GM21360 (cell line): Measurements from ENCODE around the gene KIT.

Experiments
- ATAC-seq: cut with Tn5 transposase; IDR thresholded peaks from one replicate; pipeline ENCODE4 v1.9.1; 2021; ENCODE audit warnings: mild to moderate bottlenecking, moderate library complexity; ENCODE audit not compliant: unreplicated experiment

KIT gene

DNA sequence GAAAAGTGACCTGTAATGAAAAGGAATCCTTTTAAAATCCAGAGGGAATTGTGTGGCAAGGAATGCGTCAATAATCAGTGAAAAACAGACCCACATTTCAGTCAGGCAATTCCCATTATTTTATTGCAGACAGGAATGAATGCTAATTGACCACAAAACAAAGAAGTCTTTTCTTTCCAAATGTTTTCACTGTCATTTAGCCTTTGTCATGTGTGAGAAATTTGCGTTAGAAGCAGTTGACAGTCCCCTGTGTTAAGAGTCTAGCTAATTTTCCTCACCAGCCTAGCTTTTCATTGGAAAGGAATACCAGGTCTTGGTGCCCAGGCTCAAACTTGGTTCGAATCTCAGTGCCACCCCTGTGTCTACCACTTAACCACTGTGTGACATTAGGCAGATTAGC is 83.4 kb downstream of the KIT start:
- ATAC-seq: no peak

GRCh38 chr4:54742636-54743399 is 85.1 kb downstream of the KIT start:
- ATAC-seq: no peak

- no peak for ATAC-seq
Measured at GRCh38 chr4:54743562-54743961, 85.8 kb downstream of the KIT start.

DNA sequence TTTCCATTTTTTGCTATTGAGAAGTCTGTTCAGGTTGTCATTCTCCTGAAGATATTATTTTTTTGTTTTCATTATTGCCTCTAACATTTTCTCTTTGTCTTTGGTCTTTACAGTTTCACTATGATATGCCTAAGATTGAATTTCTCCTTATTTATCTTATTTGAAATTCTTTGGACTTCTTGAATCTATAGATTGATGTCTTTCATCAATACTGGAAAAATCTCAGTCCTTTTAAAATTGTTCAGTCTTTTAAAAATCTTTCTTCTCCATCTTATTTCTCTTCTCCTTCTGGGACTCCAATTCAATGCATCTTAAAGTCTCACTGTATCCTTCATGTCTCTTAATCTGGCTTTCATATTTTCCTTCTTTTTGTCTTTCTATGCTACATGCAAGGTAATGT is 86.7 kb downstream of the KIT start:
- ATAC-seq: no peak

DNA sequence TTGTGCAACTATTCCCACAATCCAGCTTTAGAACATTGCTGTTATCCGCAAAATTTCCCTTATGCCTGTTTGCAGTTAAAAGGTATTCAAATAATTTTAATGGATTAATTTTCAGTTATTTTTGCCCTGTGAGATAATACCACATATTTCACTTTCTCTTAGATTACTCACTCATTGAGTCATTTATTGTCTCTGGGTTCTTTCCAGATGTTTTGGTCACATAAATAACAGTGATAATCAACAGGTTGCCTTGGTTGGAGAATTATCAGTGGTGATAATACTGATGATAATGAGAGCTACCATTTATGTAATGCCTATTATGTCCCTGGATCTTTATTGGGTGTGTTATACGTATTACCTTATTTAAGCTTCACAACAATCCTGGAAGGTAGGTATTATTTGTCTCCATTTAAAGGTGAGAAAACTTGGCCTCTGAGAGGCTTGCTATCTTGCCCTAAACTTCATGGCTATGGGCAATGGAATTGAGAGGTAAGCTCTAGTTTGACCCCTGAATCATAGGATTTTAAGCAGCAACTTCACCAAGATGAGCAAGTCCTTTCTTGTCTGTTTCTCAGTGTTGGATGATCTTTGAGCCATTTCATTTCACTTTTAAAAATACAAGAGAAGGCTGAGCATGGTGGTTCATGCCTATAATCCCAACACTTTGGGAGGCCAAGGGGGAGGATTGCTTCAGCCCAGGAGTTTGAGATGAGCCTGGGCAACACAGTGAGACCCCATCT is 87.4 kb downstream of the KIT start:
- no peak for ATAC-seq

GRCh38 chr4:54746218-54746617 is 88.5 kb downstream of the KIT start:
- ATAC-seq: no peak

DNA sequence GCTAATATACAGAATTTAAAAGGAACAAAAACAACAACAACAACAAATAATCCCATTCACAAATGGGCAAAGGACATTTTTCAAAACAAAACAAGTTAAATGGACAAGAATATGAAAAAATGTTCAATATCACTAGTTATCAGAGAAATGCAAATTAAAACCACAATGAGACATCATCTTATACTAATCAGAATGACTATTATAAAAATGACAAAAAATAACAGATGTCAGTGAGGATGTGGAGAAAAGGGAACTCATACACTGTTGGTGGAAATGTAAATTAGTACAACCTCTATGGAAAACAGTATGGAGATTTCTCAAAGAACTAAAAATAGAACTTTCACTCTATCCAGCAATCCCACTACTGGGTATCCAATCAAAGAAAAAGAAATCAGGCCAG is 92.6 kb downstream of the KIT start:
- no peak for ATAC-seq

DNA sequence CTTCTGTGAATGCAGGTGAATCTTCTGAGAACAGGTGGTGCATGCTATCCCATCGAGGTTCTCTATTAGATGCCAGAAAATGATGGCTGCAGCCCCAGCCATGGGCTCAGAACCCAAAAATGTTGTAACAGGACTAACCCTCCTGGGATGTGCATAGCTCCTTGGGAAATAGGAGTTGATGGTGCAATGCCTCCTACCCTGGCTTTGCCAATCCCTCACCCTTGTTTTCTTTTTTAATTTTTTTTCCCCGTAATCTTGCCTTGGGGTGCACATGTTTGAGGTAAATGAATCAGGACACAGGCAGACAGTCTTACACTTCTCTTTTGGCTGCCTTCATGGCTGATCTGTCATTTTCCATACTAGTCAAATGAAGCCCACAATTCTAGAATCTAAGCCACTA is 96.6 kb downstream of the KIT start:
- no peak for ATAC-seq

GRCh38 chr4:54764476-54764875 is 106.7 kb downstream of the KIT start:
- ATAC-seq: no peak

DNA sequence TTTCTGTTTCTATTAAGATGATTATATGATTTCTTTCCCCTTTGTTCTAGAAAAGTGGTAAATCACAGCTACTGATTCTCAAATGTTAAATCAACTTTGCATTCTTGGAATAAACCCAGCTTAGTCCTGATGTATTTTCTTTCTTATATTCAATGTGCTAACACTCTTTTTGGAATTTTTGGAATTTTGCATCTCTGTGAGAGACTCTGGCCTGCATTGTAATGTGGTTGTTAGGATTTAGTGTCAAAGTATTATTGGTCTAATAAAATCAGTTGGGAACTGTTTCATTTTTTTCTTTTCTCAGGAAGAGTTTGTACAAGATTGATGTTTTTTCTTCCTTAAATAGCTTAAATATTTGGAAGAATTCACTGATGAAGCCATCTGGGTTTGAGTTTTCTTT is 109.6 kb downstream of the KIT start:
- ATAC-seq: no peak

- no peak for ATAC-seq
Measured at GRCh38 chr4:54773022-54773421, 115.3 kb downstream of the KIT start.

DNA sequence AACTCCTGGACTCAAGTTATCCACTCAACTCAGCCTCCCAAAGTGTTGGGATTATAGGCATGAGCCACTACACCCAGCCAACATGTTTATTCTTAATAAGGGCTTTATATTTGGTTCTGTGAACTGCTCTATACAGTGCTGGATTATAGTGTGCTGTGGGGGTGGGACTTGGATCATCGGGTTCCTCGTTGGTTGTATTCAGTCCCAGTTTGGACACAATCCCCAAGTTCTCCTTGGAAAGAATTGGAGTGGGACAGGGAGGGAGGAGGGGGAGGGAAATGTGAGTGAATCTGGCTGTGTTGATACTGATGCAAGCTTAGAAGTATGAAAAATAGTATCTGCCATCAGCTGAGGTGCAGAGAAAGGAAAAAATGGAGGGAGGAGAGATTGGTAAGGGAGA is 121.3 kb downstream of the KIT start:
- no peak for ATAC-seq

GRCh38 chr4:54779476-54780148 is 121.9 kb downstream of the KIT start:
- no peak for ATAC-seq

- ATAC-seq: no peak
Measured at GRCh38 chr4:54780149-54780495, 122.4 kb downstream of the KIT start.

GRCh38 chr4:54781756-54782155 is 124.0 kb downstream of the KIT start:
- ATAC-seq: no peak

DNA sequence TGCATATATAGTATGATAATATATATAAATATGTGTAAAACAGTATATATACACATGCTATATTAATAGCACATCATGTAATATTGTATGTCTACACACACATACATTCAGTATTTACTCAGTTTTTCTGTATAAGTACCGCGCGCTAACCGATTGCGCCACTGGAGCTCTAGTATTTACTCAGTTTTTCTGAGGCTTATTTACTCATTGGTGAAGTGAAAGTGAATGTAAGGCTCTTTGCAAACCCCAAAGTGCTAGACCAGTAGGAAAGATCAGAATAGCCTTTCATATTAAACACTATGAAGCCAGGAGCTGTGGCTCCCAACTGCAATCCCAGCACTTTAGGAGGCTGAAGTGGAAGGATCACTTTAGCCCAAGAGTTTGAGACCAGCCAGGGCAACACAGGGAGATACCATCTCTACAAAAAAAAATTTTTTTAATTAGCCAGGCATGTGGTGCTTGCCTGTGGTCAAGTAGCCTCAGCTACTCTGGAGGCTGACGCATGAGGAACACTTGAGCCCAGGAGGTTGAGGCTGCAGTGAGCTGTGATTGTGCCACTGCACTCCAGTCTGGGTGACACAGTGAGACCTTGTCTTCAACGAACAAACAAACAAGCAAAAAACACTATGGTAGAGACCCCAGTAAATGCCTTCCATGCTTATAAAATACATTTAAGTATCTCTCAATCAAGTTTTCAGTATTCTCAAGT is 125.8 kb downstream of the KIT start:
- no peak for ATAC-seq

DNA sequence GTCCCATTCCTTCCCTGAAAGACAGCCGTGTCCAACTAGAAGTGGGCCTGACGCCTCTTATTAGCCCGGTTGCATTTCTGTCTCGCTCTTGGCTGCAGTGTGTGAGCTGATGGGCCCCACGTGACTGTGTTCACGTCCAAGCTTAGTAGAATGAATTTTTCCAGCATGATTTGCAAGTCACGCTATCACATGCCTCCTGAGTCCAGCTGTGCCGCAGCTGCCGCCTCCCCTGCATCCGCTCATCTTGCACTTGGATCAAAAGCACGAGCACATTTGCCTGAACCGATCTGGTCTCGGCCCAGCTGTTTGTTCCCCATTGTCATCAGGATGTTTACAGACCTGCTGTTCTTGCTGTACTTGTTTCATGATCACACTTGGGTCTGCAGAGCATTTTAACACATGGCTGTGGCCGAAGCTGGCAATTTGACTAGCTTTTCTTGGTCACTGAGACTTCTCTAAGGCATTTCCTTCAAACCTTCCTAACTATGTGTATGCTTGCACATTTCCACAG is 126.5 kb downstream of the KIT start:
- ATAC-seq: no peak
